Right renal pelvis (tissue), 4 donors: Measurements from ENCODE around the gene KIRREL2. TPM values are rescaled to one million over a fixed set of nuclear protein-coding genes. Genes with fewer than 3 reads are reported as not detected.
"Not testable (repeated sequence)": the region's sequence is repeated elsewhere in the genome, so short reads cannot be mapped to it uniquely, and the experiment has no call there.

Experiments
- DNase-seq, 4 donors: peaks; one replicate each; pipeline ENCODE4 v3.0.0-alpha.2; 2013; ENCODE audit warnings: low read depth in 4 of 4, low spot score in 3 of 4, missing footprints in 1 of 4
- polyA plus RNA-seq, 4 donors: library from polyadenylated mRNA; unstranded; fragments of 120-200 nt; gene quantifications; one replicate each; pipeline ENCODE4 v1.2.1, GENCODE V29; 2013; ENCODE audit not compliant: insufficient read length in 4 of 4

Gene KIRREL2
- polyA plus RNA-seq, 4 donors: 10.1 to 14.6 (median 11.2) TPM

- DNase-seq: no peak
Observed at GRCh38 chr19:35895911-35896642, 39.4 kb downstream of the KIRREL2 start.

- DNase-seq: no peak
Observed at GRCh38 chr19:35896643-35897040, 39.9 kb downstream of the KIRREL2 start.

- DNase-seq: no peak
Observed at GRCh38 chr19:35897706-35898451, 41.2 kb downstream of the KIRREL2 start.

- no peak for DNase-seq
Observed at GRCh38 chr19:35898499-35898809, 41.7 kb downstream of the KIRREL2 start.

- DNase-seq: peak; percentile 53 to 74 (median 69)
Observed at GRCh38 chr19:35899547-35900214, 43.0 kb downstream of the KIRREL2 start.

GRCh38 chr19:35901055-35901644 lies 44.4 kb downstream of the KIRREL2 start:
- no peak for DNase-seq

- DNase-seq: no peak
Observed at GRCh38 chr19:35901854-35902661, 45.3 kb downstream of the KIRREL2 start, which contains the start of gene HCST. Gene HCST (plus strand): TSS chr19:35902529. CDS start chr19:35902594, 65 bp downstream.

GRCh38 chr19:35902870-35903475 lies 46.3 kb downstream of the KIRREL2 start:
- DNase-seq: no peak

- DNase-seq: no peak
Observed at GRCh38 chr19:35903550-35904179, 47.0 kb downstream of the KIRREL2 start.

GRCh38 chr19:35904311-35905068 lies 47.8 kb downstream of the KIRREL2 start:
- no peak for DNase-seq

GRCh38 chr19:35905178-35905727 lies 48.5 kb downstream of the KIRREL2 start:
- no peak for DNase-seq

GRCh38 chr19:35907377-35907745 lies 50.6 kb downstream of the KIRREL2 start:
- no peak for DNase-seq

GRCh38 chr19:35908010-35908441 lies 51.3 kb downstream of the KIRREL2 start, which contains the start of gene TYROBP:
Gene TYROBP (minus strand): TSS chr19:35908295. CDS start chr19:35908228, 67 bp downstream.
- DNase-seq: no peak

- DNase-seq: no peak
Observed at GRCh38 chr19:35908973-35909683, 52.4 kb downstream of the KIRREL2 start.

- no peak for DNase-seq
Observed at GRCh38 chr19:35909684-35910035, 52.9 kb downstream of the KIRREL2 start.

GRCh38 chr19:35910355-35910754 lies 53.6 kb downstream of the KIRREL2 start:
- not testable (repeated sequence) for DNase-seq

GRCh38 chr19:35911173-35911572 lies 54.5 kb downstream of the KIRREL2 start:
- no peak for DNase-seq

- no peak for DNase-seq
Observed at GRCh38 chr19:35911790-35912189, 55.1 kb downstream of the KIRREL2 start.
